Measurements from ENCODE around the gene TEX51.

Gene TEX51

GRCh38 chr2:126893606-126894005, 5.1 kb upstream of the TEX51 start:
- TF ChIP-seq ZNF274 (IDR thresholded peaks at IDR 0.05; ENCODE audit: low read depth, low read length) = no peak
- no peak overlapping the region for H3K4me3 ChIP-seq (ENCODE audit: low read length)

GRCh38 chr2:126894082-126894481, 4.6 kb upstream of the TEX51 start:
- no peak overlapping the region for H3K4me3 ChIP-seq (ENCODE audit: low read length)
- TF ChIP-seq ZNF274 (IDR thresholded peaks at IDR 0.05; ENCODE audit: low read depth, low read length) = no peak

- no peak for TF ChIP-seq ZNF274 (IDR thresholded peaks at IDR 0.05; ENCODE audit: low read depth, low read length)
Measured at GRCh38 chr2:126894585-126895182, 4.0 kb upstream of the TEX51 start.

GRCh38 chr2:126895336-126895735, 3.4 kb upstream of the TEX51 start:
- no peak for TF ChIP-seq ZNF274 (IDR thresholded peaks at IDR 0.05; ENCODE audit: low read depth, low read length)
- H3K4me3 ChIP-seq (ENCODE audit: low read length) = no peak overlapping the region

More at GRCh38 chr2:126894585-126895182, 4.0 kb upstream of the TEX51 start:
- H3K4me3 ChIP-seq (ENCODE audit: low read length) = no peak overlapping the region

- TF ChIP-seq ZNF274 (IDR thresholded peaks at IDR 0.05; ENCODE audit: low read depth, low read length) = no peak
Measured at GRCh38 chr2:126896471-126896870, 2.2 kb upstream of the TEX51 start.

GRCh38 chr2:126899616-126900185, 1.0 kb downstream of the TEX51 start:
- no peak overlapping the region for H3K4me3 ChIP-seq (ENCODE audit: low read length)
- TF ChIP-seq ZNF274 (IDR thresholded peaks at IDR 0.05; ENCODE audit: low read depth, low read length) = no peak

More at GRCh38 chr2:126896471-126896870, 2.2 kb upstream of the TEX51 start:
- H3K4me3 ChIP-seq (ENCODE audit: low read length) = no peak overlapping the region

- no peak overlapping the region for H3K4me3 ChIP-seq (ENCODE audit: low read length)
- no peak for TF ChIP-seq ZNF274 (IDR thresholded peaks at IDR 0.05; ENCODE audit: low read depth, low read length)
Measured at GRCh38 chr2:126900646-126901319, 2.1 kb downstream of the TEX51 start.

- TF ChIP-seq ZNF274 (IDR thresholded peaks at IDR 0.05; ENCODE audit: low read depth, low read length) = no peak
Measured at GRCh38 chr2:126901459-126901858, 2.8 kb downstream of the TEX51 start.

GRCh38 chr2:126902152-126902835, 3.6 kb downstream of the TEX51 start:
- TF ChIP-seq ZNF274 (IDR thresholded peaks at IDR 0.05; ENCODE audit: low read depth, low read length) = no peak
- no peak overlapping the region for H3K4me3 ChIP-seq (ENCODE audit: low read length)

More at GRCh38 chr2:126901459-126901858, 2.8 kb downstream of the TEX51 start:
- no peak overlapping the region for H3K4me3 ChIP-seq (ENCODE audit: low read length)

- H3K4me3 ChIP-seq (ENCODE audit: low read length) = no peak overlapping the region
- TF ChIP-seq ZNF274 (IDR thresholded peaks at IDR 0.05; ENCODE audit: low read depth, low read length) = no peak
Measured at GRCh38 chr2:126902859-126903258, 4.2 kb downstream of the TEX51 start.

GRCh38 chr2:126905991-126906390, 7.3 kb downstream of the TEX51 start:
- H3K4me3 ChIP-seq (ENCODE audit: low read length) = no peak overlapping the region
- no peak for TF ChIP-seq ZNF274 (IDR thresholded peaks at IDR 0.05; ENCODE audit: low read depth, low read length)

- TF ChIP-seq ZNF274 (IDR thresholded peaks at IDR 0.05; ENCODE audit: low read depth, low read length) = no peak
- H3K4me3 ChIP-seq (ENCODE audit: low read length) = no peak overlapping the region
Measured at GRCh38 chr2:126906781-126907180, 8.1 kb downstream of the TEX51 start.

- TF ChIP-seq ZNF274 (IDR thresholded peaks at IDR 0.05; ENCODE audit: low read depth, low read length) = no peak
- no peak overlapping the region for H3K4me3 ChIP-seq (ENCODE audit: low read length)
Measured at GRCh38 chr2:126907671-126908070, 9.0 kb downstream of the TEX51 start.

- H3K4me3 ChIP-seq (ENCODE audit: low read length) = no peak overlapping the region
- no peak for TF ChIP-seq ZNF274 (IDR thresholded peaks at IDR 0.05; ENCODE audit: low read depth, low read length)
Measured at GRCh38 chr2:126908721-126909177, 10.1 kb downstream of the TEX51 start.
